Measurements from ENCODE around the gene PLXNA4.

- TF ChIP-seq CTCF (IDR thresholded peaks at IDR 0.05; ENCODE audit: poor library complexity) (no peak), EZH2 (IDR thresholded peaks at IDR 0.05; ENCODE audit: borderline replicate concordance) (no peak)
Measured at GRCh38 chr7:132491391-132491945, 84.8 kb downstream of the PLXNA4 start.

Measured in hepatocyte (in vitro differentiated cells).